GM19455 (cell line): ENCODE results near the gene ELMOD1.
"Not testable (repeated sequence)": the region's sequence is repeated elsewhere in the genome, so short reads cannot be mapped to it uniquely, and the experiment has no call there.

Experiments used
- ATAC-seq: cut with Tn5 transposase; IDR thresholded peaks from one replicate; pipeline ENCODE4 v1.9.1; 2021; ENCODE audit not compliant: unreplicated experiment

ELMOD1 gene

GRCh38 chr11:107590460-107591377 is at the start of gene ELMOD1:
ELMOD1 (plus strand) TSS chr11:107591147; CDS start chr11:107618190, 27,043 bp downstream.
- ATAC-seq = peak; percentile 68

GRCh38 chr11:107545101-107545514 is 45.8 kb upstream of the ELMOD1 start:
- ATAC-seq = no peak

GRCh38 chr11:107547961-107548360 is 43.0 kb upstream of the ELMOD1 start:
- ATAC-seq = no peak

- no peak for ATAC-seq
Observed at GRCh38 chr11:107549253-107549953, 41.5 kb upstream of the ELMOD1 start.

GRCh38 chr11:107549954-107550285 is 41.0 kb upstream of the ELMOD1 start:
- ATAC-seq = no peak

- no peak for ATAC-seq
Observed at GRCh38 chr11:107550304-107550703, 40.6 kb upstream of the ELMOD1 start.

GRCh38 chr11:107561688-107562087 is 29.3 kb upstream of the ELMOD1 start:
- ATAC-seq = no peak

- ATAC-seq = no peak
Observed at GRCh38 chr11:107562647-107563208, 28.2 kb upstream of the ELMOD1 start.

- no peak for ATAC-seq
Observed at GRCh38 chr11:107563702-107564101, 27.2 kb upstream of the ELMOD1 start.

- ATAC-seq = no peak
Observed at GRCh38 chr11:107564877-107565218, 26.1 kb upstream of the ELMOD1 start.

- peak; percentile 77 for ATAC-seq
Observed at GRCh38 chr11:107565219-107565937, 25.6 kb upstream of the ELMOD1 start, which contains the start of gene ALKBH8. ALKBH8 (minus strand) TSS chr11:107565735; CDS start chr11:107560893, 4,842 bp downstream.

GRCh38 chr11:107565955-107566501 is 24.9 kb upstream of the ELMOD1 start:
- peak; percentile 6 for ATAC-seq

GRCh38 chr11:107566569-107566968 is 24.4 kb upstream of the ELMOD1 start:
- ATAC-seq = no peak

GRCh38 chr11:107567739-107568335 is 23.1 kb upstream of the ELMOD1 start:
- no peak for ATAC-seq

- ATAC-seq = no peak
Observed at GRCh38 chr11:107570015-107570414, 20.9 kb upstream of the ELMOD1 start.

GRCh38 chr11:107573438-107573837 is 17.5 kb upstream of the ELMOD1 start:
- ATAC-seq = no peak

- not testable (repeated sequence) for ATAC-seq
Observed at GRCh38 chr11:107576497-107577345, 14.2 kb upstream of the ELMOD1 start.

- no peak for ATAC-seq
Observed at GRCh38 chr11:107577346-107577711, 13.6 kb upstream of the ELMOD1 start.

GRCh38 chr11:107579169-107579568 is 11.8 kb upstream of the ELMOD1 start:
- ATAC-seq = not testable (repeated sequence)

- no peak for ATAC-seq
Observed at GRCh38 chr11:107581147-107581546, 9.8 kb upstream of the ELMOD1 start.
